ENCODE measurements around the gene NAPB.

GRCh38 chr20:23459461-23460150, 38.3 kb upstream of the NAPB start:
- TF ChIP-seq EZH2phosphoT487 (IDR thresholded peaks at IDR 0.05; ENCODE audit: borderline replicate concordance): no peak
- TF ChIP-seq, protein P1, sequence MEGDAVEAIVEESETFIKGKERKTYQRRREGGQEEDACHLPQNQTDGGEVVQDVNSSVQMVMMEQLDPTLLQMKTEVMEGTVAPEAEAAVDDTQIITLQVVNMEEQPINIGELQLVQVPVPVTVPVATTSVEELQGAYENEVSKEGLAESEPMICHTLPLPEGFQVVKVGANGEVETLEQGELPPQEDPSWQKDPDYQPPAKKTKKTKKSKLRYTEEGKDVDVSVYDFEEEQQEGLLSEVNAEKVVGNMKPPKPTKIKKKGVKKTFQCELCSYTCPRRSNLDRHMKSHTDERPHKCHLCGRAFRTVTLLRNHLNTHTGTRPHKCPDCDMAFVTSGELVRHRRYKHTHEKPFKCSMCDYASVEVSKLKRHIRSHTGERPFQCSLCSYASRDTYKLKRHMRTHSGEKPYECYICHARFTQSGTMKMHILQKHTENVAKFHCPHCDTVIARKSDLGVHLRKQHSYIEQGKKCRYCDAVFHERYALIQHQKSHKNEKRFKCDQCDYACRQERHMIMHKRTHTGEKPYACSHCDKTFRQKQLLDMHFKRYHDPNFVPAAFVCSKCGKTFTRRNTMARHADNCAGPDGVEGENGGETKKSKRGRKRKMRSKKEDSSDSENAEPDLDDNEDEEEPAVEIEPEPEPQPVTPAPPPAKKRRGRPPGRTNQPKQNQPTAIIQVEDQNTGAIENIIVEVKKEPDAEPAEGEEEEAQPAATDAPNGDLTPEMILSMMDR (conservative IDR thresholded peaks at IDR 0.05; ENCODE audit: low read length): no peak
